ENCODE data around the gene ADD3.

ADD3 gene

DNA sequence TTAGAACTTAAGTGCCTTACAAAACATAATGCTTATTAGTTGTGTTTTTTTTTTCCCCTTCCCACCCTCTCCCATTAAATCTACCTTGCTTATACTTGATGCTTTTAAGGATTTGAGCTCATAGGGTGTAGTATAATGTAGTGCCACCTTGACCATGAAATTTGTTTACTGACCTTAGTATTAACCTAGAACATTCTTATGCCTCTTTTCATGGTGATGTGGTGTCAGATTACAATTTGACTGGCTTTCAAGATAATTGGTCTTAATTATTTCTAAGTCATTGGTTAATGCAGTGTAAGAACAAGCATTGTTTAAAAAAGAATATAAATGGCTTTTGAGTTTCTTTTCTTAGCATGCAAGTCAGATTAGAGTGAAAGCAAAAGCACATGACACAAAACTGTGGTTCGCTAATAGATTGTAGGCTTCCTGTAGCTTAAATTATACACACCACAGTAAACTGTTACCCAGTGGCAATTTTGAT lies 61.8 kb downstream of the ADD3 start:
- DNase-seq = no peak

DNA sequence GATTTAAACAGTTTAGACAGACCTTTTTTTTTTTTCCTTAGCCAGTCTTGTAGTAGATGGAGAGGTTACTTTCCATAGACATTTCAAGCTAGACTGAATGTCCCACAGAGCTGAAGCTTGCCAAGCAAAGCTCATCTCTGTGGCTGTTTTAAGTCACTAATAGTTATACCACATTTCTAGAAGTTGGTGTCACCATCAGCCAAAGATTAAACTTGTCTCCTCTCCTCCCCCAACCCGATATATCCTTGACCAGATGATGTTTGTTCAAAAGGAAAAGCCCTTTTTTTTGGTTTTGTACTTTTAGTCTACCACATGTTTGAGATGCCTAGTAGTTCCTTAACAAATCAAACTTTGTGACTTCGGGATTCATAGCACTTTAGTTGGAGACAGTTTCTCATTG lies 66.1 kb downstream of the ADD3 start:
- no peak for DNase-seq

DNA sequence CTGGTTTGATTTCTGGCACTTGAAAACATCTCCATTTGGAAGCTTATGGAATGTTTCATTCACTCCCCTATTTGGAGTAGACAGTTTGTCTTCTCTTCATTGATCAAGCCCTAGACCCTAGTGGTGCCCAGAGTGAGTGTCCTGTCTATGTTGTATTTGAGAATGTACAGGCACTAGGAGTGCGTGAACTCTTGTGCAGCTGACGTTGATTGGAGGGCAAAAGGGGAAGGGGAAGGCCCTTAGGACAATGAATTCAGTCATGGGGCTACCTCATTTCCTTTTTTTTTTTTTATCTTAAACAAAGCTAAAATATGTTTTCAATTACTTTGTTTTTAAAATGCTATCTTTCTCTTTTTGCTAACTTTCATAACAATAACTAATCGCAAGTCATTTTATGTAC lies 66.5 kb downstream of the ADD3 start:
- no peak for DNase-seq

DNA sequence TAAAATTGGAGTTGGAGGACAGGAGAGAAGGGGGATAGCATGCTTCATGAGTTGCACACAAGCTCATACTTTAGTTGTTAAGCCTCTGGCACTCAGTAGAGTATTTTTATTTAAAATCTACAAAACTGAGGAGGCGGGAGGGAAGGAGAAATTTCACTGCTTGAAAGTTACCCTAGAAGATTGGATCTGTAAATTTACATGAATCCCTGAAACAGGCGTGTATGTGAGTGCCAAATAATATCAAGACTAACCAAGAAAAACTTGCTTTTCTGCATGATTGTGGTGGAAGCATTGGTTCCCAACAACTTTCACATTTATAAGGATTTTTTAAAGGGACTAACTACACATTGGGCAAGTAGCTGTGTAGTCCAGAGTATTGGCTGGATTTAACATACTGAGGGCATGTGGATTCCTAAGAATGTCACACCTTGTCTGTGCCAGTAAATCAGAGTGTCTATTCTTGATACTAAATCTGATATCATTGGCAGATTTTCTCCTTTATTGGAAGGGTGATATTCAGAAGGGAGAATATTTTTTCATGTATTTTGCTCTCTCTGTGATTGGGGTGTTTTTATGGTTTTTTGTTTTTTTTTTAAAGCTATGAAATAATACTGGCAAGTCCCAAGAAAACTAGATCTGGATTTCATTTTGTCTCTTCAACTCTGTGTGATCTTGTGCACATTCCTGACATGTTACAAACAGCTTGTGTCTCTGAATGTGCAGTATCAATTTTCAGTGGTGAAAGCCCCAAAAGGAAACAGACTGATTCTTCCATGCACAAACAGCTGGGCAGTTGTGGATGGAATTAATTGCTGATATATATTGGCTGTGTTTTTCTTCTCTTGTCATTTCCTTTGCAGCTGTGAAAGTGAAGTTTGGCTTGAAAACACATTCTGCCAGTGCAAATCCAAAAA lies 67.2 kb downstream of the ADD3 start:
- no peak for DNase-seq

DNA sequence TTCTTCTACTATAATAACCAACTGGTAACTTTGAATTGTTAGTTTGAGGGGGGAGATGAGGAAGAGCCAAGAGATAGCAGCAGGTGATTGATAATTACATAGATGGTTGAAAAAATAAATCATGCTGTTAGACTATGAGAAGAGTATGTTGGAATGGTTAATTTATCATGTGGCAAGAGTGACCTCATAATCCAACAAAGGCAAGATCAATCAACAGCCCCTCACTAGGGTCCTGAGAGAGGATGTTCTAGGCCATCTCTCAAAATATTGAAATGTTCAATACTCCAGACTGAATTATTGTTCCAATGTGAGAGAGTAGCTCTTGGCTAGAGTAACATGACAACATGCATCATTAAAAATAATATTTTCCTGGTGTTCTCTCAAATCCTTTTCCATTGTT lies 67.9 kb downstream of the ADD3 start:
- no peak for DNase-seq

DNA sequence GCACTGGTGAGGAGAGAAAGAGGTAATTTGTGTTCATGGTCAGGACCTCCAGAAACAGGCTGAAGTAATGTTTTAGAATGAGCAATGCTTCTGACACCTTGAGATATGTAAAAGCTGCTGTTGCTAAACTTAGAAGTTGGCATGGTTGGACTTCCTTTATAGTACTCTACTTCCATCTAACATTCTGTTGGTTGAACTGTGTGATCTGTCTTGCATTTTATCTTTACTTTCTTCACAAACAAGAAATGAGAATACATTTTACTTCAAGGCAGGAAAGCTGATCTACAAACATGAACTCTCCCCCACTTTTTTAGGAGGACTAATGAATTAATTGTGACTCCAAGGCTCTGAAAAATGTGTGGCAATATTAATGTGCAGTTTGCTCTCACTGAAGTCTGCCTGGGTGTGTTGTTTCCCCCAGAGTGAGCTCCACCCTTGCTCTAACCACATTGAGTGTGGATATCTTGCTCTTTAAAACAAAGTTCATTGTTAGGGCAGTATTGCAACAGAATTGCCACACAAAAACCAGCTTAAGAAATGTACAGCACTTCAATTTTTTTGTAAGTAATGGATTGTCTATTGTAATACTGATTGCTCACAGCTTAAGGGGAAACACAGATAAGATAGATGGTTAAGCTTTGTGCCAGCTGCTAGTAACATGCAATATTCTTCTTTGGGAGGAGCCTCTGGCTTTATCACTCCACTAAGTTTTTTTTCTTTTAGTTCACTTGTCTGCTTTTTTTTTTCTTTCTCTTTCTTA lies 69.0 kb downstream of the ADD3 start:
- DNase-seq = peak; percentile 63

DNA sequence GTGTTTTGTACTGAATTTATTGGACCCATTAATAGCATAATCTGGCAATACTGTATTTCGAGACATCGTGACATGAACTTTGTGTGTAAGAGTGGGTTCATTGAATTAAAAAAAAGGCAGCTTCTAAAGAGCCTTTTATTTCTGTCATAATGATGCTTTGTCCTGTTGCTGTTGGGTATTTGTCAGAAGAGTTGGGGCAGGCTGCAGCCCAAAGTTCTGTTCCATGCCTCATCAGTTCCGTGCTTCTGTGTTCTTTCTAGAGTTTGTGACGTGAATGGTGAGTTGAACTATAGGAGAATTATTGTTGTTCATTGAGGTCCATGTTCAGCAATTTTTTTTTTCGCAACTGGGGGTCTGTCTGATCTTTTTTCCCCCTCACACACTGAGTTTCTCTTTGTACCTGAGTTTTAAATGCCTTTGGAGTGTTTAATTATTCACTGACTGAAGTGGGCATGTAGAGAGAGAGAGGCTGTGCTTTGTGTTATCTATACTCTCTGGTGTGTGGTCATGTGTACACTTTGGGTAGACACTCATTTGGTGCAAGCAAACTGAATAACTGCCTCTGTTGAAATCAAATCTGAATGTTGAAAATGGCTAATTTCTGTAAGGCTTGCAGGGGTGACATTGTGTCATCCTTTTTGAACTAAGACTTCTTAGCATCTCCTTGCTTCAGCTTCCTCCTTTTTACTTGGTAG lies 69.8 kb downstream of the ADD3 start:
- peak; percentile 62 for DNase-seq

DNA sequence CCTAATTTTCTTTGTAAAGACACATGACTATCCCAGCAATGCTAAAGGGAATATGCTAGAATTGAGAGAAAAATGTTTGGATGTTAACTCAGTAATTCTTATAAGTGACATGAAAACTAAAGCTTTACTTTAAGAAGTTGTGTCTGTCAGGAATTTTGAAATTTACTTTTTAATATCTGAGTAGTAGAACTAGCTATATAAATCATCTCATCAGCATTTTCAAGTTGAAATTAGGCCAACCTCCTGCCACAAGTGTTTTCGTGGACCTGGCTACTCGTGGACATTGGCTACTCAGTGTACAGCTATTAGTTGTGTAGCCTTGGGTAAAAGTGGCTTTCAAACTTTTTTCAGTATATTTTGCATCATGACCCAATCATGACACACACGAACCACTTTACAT lies 70.5 kb downstream of the ADD3 start:
- DNase-seq = no peak

DNA sequence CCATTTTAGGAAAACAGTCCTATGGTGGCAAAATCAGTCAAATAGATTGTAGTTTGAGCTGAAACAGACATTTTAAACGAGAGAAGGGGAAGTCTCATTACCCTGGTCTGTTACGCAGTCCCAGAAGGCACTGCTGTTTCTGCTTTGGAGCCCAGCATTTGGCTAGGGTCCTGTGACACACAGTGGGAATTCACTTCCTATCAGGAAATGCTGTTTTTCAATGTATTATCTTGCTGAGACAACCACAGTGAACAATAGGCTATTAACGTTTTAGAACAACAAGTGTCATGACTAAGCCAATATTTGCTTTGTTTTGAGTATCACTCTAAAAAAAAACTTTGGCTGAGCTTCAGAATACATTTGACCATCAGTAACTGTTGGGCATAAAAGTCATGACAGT lies 74.1 kb downstream of the ADD3 start:
- no peak for DNase-seq

DNA sequence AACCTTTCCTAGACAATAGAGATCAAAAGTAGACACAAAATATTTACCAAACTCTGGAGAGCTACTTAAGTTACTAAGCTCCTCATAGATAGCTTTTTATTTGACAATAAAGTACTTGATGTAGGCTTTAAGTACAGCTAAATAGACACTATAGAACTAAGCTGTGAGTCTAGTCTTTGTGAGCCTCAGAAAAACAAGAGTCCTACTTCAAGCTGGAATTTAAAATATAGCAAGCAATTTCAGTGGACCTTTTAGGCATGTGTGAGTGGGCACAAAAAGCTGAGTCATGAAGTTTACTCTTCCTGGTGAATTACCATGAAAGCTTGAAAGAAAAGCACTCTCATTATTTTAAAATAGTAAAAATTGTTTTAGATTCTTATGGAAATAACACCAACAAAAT lies 76.1 kb downstream of the ADD3 start:
- DNase-seq = no peak

DNA sequence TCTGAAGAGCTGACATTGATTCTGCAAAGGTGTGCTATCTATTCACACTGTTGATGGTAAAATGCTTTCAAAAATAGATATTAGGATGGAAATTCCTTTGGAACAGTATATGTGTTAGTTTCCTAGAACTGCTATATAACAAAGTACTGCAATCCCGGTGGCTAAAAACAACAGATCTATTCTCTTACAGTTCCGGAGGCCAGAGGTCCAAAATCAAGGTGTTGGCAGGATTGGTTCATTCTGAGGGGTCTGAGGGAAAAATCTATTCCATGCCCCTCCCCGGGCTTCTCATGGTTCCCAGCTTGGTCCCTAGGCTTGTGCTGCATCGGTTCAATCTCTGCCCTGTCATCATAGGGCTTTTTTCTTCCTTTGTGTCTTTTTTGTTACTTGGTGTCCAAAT lies 79.9 kb downstream of the ADD3 start:
- DNase-seq = no peak

DNA sequence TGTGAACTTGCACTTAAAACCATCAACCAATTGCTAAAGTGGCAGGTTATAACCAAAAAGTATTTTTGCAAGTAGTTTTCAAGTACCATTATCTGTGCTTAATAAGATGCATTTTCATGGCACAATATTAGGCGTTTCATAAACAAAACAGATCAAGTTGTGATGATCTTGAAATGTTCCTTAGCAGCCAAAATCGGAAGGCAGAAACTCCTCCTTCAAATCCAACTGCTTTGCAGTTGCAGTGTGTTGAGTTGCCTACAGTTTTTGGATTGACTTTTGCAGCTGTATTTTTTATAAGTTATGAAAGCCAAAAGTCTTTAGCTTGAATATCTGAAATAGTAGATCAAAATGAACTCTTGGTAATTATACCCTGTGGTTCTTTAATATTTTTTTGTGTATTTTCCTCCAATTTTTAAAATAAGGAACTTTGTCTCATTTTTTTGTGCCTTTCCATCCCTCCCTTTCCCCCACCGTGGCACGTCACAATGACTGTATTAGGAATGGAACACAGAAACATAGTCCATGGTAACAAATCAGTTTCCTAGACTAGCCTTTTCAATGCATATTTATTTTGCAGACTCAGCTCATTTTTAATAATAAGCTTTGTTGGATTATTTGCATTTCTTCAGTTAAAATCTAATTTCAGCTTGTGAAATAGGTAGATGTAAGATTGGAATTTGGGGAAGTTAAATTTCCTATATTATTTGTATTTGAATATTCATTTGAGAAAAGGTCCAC lies 80.8 kb downstream of the ADD3 start:
- no peak for DNase-seq

DNA sequence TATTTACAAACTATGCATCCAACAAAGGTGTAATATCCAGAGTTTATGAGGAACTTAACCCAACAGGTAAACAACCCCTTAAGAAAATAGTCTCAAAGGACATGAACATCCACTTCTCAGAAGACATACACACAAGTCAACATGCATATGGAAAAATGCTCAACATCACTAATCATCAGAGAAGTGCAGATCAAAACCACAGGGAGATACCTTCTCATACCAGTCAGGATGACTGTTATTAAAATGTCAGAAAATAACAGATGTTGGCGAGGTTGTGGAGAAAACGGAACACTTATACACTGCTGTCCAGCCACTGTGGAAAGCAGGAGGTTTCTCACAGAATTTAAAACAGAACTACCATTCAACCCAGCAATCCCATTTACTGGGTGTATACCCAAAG lies 84.0 kb downstream of the ADD3 start:
- DNase-seq = no peak

DNA sequence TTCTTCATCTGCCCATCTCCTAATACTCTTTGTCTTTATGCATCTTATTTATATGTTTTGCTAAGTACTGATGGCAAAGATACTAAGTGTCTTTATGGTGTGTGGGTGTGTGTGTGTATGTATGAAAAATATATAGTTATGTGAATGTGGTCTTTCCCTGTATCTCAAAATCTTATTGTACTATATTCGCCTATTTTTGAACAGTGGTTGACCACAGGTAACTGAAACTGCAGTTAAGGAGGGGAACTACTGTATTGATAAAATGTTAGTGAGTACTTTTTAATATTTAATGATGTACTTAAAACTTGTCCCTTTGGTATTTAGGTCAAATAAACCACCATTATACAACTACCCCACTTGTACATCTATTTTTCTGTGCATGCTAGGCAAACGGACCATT lies 85.9 kb downstream of the ADD3 start:
- no peak for DNase-seq

DNA sequence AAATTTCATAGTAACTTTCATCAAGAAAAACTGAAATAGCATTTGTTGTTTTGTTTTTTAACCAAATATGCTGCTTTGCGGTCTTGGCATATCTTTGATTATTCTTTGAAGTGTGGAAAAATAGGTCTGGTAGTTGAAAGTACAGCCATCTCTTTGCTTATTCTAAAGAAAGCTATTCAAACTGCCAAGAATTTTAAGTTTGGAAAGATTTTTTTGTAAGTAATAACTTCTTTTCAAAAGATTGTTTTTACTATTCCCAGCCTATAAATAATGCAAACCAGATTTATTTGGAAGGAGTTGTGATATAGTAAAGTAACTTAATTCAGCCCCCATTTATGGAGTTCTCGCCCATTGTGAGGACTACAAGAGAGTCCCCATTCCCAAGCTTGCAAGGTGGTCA lies 87.0 kb downstream of the ADD3 start:
- no peak for DNase-seq

DNA sequence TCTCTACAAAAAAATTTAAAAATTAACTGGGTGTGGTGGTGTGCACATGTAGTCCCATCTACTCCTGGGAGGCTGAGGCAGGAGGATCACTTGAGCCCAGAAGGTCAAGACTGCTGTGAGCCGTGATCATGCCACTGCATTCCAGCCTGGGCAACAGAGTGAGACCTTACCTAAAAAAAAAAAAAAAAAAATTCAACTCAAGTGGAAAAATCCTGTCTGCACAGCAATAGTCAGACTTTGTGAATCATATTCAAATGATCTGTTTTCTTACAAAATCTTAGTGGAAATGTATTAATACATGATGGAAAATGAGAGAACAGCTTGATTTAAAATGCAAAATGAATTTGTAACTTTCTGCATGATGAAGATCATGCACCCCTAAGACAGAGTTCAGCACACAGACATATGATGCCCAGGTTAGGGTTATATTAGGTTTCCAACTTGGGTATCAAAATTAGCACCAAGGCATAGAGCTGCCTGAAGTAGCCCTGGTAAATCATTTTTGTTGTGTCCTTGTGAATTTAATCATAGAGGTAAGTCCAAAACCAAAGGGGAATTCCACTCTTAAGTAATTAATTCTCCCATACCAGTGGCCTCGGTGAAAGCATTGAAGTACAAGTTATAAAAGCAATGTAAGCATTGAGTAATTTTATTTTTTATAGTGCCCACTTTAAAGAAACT lies 93.8 kb downstream of the ADD3 start:
- DNase-seq = no peak

DNA sequence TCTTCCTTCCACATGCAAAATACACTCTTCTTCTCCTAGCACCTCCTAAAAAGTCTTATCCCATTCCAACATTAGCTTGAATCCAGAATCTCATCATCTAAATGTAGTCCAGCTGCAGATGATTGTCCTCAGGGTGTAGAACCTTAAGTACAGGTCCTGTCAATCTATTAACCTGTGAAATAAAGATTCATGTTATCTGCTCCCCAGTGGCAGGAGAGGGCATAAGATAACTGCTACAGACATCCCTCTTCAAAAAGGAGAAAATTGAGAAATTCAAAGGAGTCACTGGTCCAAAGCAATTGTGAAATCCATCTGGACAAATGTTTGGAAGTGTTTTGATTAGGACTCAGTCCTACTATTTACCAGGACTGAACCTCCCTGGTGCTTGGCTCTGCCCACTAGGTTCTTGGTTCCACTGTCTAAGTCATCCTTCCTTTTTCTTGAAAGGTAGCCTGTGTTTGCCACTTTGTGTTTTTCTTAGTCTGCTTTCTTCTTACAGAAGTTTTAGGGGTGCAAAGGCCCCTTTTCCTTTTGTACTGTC lies 96.2 kb downstream of the ADD3 start:
- DNase-seq = no peak

DNA sequence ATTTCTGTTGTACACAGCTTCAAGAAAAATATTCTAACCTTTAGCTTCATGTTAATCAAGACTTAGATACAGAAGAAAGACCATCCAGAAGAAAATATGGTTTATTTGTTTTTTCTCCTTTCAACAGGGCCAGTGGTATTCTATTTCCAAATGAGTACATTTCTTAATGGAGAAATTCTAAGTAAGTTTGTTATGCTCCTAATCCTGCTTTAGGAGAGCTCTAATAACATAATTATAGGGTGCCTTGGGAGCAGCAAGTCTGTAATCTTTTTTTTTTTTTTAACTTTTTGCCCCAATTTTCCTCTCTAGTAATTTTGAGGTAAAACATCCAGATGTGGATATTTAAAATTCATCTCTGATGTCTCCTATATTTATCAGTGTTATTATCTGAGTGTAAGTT lies 98.1 kb downstream of the ADD3 start:
- DNase-seq = no peak

DNA sequence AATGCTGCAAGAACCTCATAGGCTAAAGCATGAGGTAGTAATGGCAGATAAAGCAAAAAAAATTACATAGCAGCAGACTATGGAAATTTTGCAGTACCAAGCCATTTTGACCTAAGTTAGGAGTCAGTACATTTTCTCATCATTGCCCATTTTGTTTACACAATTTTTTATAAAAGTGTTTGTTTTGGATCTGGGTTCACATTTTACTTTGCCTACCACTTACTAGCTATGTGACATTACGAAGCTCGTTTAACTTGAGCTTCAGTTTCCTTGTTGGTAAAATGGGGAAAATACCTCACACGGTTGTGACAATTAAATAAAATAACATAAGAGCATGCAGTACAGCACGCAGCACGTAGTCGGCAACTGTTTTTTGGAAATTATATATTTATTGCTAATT lies 99.6 kb downstream of the ADD3 start:
- no peak for DNase-seq

DNA sequence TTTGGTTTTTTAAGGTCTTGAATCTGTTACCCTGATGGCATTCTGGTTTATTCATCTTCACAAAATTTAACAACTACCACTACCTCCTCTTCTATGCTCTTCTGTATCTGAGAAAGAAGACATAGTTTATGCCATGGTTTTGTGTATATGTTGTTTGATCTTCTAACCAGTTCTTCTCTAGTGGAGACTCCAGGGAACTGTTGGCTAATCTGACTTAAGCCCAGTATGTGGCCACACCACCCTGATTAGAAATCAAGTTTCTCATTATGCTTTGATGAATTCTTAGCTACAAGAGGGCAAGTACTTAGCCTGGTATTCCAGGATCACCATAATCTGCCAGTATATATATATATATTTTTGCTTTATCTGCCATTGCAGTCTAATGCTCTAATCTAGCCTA lies 100.1 kb downstream of the ADD3 start:
- DNase-seq = no peak

DNA sequence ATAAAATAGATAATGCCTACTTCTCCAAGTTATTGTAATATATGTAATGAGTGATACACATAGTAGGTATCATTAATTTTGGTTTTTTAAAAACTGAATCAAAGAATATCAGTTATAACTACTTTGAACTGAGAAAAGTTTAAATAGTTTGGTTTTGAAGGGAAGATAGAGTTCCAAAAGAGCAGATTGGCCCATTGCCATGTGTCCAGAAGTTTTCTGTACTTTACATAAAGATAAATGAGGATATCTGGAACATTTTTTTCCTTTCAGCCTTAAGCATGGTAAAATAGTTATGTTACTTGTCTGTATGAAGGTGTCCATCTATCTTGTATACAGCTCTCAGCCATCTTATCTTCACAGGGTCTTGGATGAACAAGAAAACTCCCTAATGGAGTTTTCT lies 101.7 kb downstream of the ADD3 start:
- no peak for DNase-seq

DNA sequence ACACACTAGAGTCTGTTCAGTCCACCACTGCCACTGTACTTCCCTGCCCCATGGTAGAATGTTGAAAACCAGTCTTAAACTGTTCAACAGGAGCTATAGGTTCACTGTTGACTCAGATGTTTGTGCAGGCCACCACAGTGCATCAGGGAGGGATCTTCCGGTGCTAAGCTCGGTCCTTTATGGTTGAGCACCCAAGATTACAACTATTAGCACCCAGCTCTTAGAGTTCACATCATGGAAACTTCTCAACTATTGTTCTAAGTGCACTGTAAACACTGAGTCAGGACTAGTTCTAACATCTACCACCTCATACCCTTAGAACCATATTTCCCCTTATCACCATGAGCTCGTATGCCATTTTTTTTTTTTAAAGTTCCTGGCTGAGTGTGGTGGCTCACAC lies 102.6 kb downstream of the ADD3 start:
- DNase-seq = no peak

Measured in activated effector memory CD4-positive, alpha-beta T cell treated with anti-CD3 and anti-CD28 coated beads, Interleukin-2, amount 50 U/mL, for 16 hours (primary cell).